ENCODE results near the gene TRAP1.

- TF ChIP-seq CTCF (IDR thresholded peaks at IDR 0.05) (no peak), POLR2A (IDR thresholded peaks at IDR 0.05) (no peak), POLR2AphosphoS5 (IDR thresholded peaks at IDR 0.05) (no peak)
Observed at GRCh38 chr16:3720418-3720817, 3.1 kb upstream of the TRAP1 start.
